MM.1S (cell line): ENCODE results near the gene RTP5.
"Not testable (repeated sequence)": the region's sequence is repeated elsewhere in the genome, so short reads cannot be mapped to it uniquely, and the experiment has no call there.

Source experiments
- DNase-seq: peaks from one replicate; pipeline ENCODE4 v3.0.0-alpha.2; 2015
- H2AFZ ChIP-seq: fragments of 300-600 bp; sonication (generic); 2 replicates; pipeline ENCODE4 v1.6.0; 2016; ENCODE audit warnings: antibody characterized with exemption, low read length
- H3F3A ChIP-seq: fragments of 300-600 bp; sonication (generic); 2 replicates; pipeline ENCODE4 v1.6.1; 2016; ENCODE audit warnings: mild to moderate bottlenecking, antibody characterized with exemption, low read length, moderate library complexity, mixed read lengths; ENCODE audit not compliant: insufficient read depth
- H3K27ac ChIP-seq: fragments of 300-600 bp; sonication (generic); 2 replicates; pipeline ENCODE4 v1.5.1; 2016; ENCODE audit warnings: mild to moderate bottlenecking, low read length
- H3K27me3 ChIP-seq: fragments of 300-600 bp; sonication (generic); replicated peaks from 2 replicates; pipeline ENCODE4 v1.6.0; 2016; ENCODE audit warnings: low read length; ENCODE audit not compliant: insufficient read depth
- H3K36me3 ChIP-seq: fragments of 300-600 bp; sonication (generic); replicated peaks from 2 replicates; pipeline ENCODE4 v1.6.1; 2016; ENCODE audit warnings: mild to moderate bottlenecking, low read length, mixed read lengths; ENCODE audit not compliant: insufficient read depth
- H3K4me1 ChIP-seq: fragments of 300-600 bp; sonication (generic); 2 replicates; pipeline ENCODE4 v1.6.1; 2016; ENCODE audit warnings: low read length, mixed read lengths
- H3K4me2 ChIP-seq: fragments of 300-600 bp; sonication (generic); 2 replicates; pipeline ENCODE4 v1.6.0; 2016; ENCODE audit warnings: low read depth, low read length
- H3K4me3 ChIP-seq: fragments of 300-600 bp; sonication (generic); 2 replicates; pipeline ENCODE4 v1.5.1; 2016; ENCODE audit warnings: low read length, mixed read lengths
- H3K79me2 ChIP-seq: fragments of 300-600 bp; sonication (generic); 2 replicates; pipeline ENCODE4 v1.6.1; 2016; ENCODE audit warnings: mixed run types, low read length, mixed read lengths
- H3K9ac ChIP-seq: fragments of 300-600 bp; sonication (generic); 2 replicates; pipeline ENCODE4 v1.6.1; 2016; ENCODE audit warnings: low read length, mixed read lengths
- H3K9me2 ChIP-seq: fragments of 300-600 bp; sonication (generic); replicated peaks from 2 replicates; pipeline ENCODE4 v1.6.1; 2016; ENCODE audit warnings: mild to moderate bottlenecking, low read length, mixed read lengths; ENCODE audit not compliant: insufficient read depth
- H3K9me3 ChIP-seq: fragments of 300-600 bp; sonication (generic); replicated peaks from 2 replicates; pipeline ENCODE4 v1.6.1; 2016; ENCODE audit warnings: mild to moderate bottlenecking, low read length, mixed read lengths; ENCODE audit not compliant: insufficient read depth
- H4K20me1 ChIP-seq: fragments of 300-600 bp; sonication (generic); 2 replicates; pipeline ENCODE4 v1.6.1; 2016; ENCODE audit warnings: mild to moderate bottlenecking, low read length, moderate library complexity, mixed read lengths; ENCODE audit not compliant: insufficient read depth
- EZH2 ChIP-seq: fragments of 300-600 bp; sonication (generic); optimal IDR thresholded peaks from 2 replicates; pipeline ENCODE3; 2017; ENCODE audit warnings: low read depth, mild to moderate bottlenecking, antibody characterized with exemption, low read length, mixed read lengths
- EZH2phosphoT487 ChIP-seq: fragments of 300-600 bp; sonication (generic); IDR thresholded peaks from 2 replicates; pipeline ENCODE4 v1.6.1; 2018; ENCODE audit warnings: antibody characterized with exemption, low read length
- TF ChIP-seq, protein P1 (sequence below): fragments of 300-600 bp; sonication (generic); IDR thresholded peaks from 2 replicates; pipeline ENCODE4 v1.5.1; 2016; ENCODE audit warnings: antibody characterized with exemption, low read length, mixed read lengths

RTP5 gene

GRCh38 chr2:241874277-241874925, 4.9 kb downstream of the RTP5 start:
- H4K20me1 ChIP-seq: no peaks in the 10 kb centered on the region
- no peak overlapping the region for H3K27ac ChIP-seq
- H3K79me2 ChIP-seq: no peaks in the 10 kb centered on the region
- no peaks in the 10 kb centered on the region for H3K36me3 ChIP-seq
- DNase-seq: no peak
- H3K9ac ChIP-seq: no peak overlapping the region
- no peak overlapping the region for H2AFZ ChIP-seq
- H3K4me2 ChIP-seq: no peak overlapping the region
- H3K4me1 ChIP-seq: no peaks in the 10 kb centered on the region
- H3K4me3 ChIP-seq: no peak overlapping the region
- peaks cover 33% of the 10 kb centered on the region for H3K27me3 ChIP-seq
- no peaks in the 10 kb centered on the region for H3K9me2 ChIP-seq
- peaks cover 7% of the 10 kb centered on the region; the same call in 1 of the 2 replicates for H3F3A ChIP-seq
- TF ChIP-seq, protein P1, sequence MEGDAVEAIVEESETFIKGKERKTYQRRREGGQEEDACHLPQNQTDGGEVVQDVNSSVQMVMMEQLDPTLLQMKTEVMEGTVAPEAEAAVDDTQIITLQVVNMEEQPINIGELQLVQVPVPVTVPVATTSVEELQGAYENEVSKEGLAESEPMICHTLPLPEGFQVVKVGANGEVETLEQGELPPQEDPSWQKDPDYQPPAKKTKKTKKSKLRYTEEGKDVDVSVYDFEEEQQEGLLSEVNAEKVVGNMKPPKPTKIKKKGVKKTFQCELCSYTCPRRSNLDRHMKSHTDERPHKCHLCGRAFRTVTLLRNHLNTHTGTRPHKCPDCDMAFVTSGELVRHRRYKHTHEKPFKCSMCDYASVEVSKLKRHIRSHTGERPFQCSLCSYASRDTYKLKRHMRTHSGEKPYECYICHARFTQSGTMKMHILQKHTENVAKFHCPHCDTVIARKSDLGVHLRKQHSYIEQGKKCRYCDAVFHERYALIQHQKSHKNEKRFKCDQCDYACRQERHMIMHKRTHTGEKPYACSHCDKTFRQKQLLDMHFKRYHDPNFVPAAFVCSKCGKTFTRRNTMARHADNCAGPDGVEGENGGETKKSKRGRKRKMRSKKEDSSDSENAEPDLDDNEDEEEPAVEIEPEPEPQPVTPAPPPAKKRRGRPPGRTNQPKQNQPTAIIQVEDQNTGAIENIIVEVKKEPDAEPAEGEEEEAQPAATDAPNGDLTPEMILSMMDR: no peak
- TF ChIP-seq EZH2: no peak
- TF ChIP-seq EZH2phosphoT487: no peak
- H3K9me3 ChIP-seq: no peaks in the 10 kb centered on the region

- not testable (repeated sequence) for H3K27ac ChIP-seq, H3K4me1 ChIP-seq, H3K9ac ChIP-seq, H3K79me2 ChIP-seq, H3K4me2 ChIP-seq, H3K36me3 ChIP-seq, H3K4me3 ChIP-seq, H3F3A ChIP-seq, H3K9me3 ChIP-seq, H3K9me2 ChIP-seq, H2AFZ ChIP-seq, H4K20me1 ChIP-seq
- peaks cover 17% of the 10 kb centered on the region for H3K27me3 ChIP-seq
- peak; percentile 41 for DNase-seq
These were observed 6.4 kb downstream of the RTP5 start for GRCh38 chr2:241875754-241876527.

- no peaks in the 10 kb centered on the region for H3K4me1 ChIP-seq
- DNase-seq: no peak
These were observed 7.1 kb downstream of the RTP5 start for GRCh38 chr2:241876528-241877196.

More at GRCh38 chr2:241876528-241877196, 7.1 kb downstream of the RTP5 start:
- Histone ChIP-seq H3K9ac (no peak overlapping the region), H3K9me3 (no peaks in the 10 kb centered on the region), H3K36me3 (no peaks in the 10 kb centered on the region), H4K20me1 (no peaks in the 10 kb centered on the region), H3K4me2 (no peak overlapping the region), H3K4me3 (no peak overlapping the region), H3K27me3 (peaks cover 10% of the 10 kb centered on the region; the same call in 1 of the 2 replicates), H3K27ac (no peak overlapping the region), H2AFZ (no peak overlapping the region), H3F3A (peaks cover 7% of the 10 kb centered on the region; the same call in 1 of the 2 replicates), H3K9me2 (no peaks in the 10 kb centered on the region), H3K79me2 (no peaks in the 10 kb centered on the region)
- no peak for TF ChIP-seq EZH2
- TF ChIP-seq, protein P1: no peak
- TF ChIP-seq EZH2phosphoT487: no peak
